ENCODE measurements around the gene ARHGAP10.

ARHGAP10 gene

DNA sequence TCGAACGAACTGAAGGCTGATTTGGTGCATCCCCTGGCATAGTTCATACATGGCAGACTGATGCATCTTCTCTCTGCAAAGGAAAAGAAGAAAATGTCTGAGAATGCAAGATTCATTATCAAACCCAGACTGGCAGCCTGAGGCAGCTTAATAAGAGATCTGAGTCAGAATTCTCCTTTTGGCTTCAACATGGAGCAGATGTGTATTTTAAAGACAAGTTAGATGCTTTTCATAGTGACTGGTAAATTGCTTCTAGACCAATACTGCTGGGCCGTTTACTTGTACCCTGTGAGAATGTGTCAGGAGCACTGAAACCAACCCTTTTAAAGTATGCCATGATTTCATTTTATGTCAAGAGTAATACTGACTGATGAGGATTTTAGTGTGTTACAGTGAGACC is 388.3 kb downstream of the ARHGAP10 start:
- Histone ChIP-seq H3F3A (ENCODE audit: control insufficient read depth, insufficient read depth) (no peaks in the 10 kb centered on the region), H3K4me3 (ENCODE audit: low read length) (no peak overlapping the region), H3K27me3 (ENCODE audit: control insufficient read depth, low read length) (no peaks in the 10 kb centered on the region), H3K9me2 (replicated peaks; ENCODE audit: control insufficient read depth, low read length) (no peaks in the 10 kb centered on the region), H3K27ac (ENCODE audit: low read depth, low read length) (no peak overlapping the region), H3K4me1 (ENCODE audit: control insufficient read depth, low read length) (no peaks in the 10 kb centered on the region), H4K20me1 (ENCODE audit: control insufficient read depth, insufficient read depth, low read depth, low read length) (no peaks in the 10 kb centered on the region), H3K36me3 (ENCODE audit: control insufficient read depth, low read length) (no peaks in the 10 kb centered on the region), H3K9me3 (ENCODE audit: control insufficient read depth, insufficient read depth, low read length) (no peaks in the 10 kb centered on the region), H3K4me2 (ENCODE audit: low read length) (no peak overlapping the region), H3K79me2 (ENCODE audit: control insufficient read depth, low read length) (no peaks in the 10 kb centered on the region)
- TF ChIP-seq, protein P1, sequence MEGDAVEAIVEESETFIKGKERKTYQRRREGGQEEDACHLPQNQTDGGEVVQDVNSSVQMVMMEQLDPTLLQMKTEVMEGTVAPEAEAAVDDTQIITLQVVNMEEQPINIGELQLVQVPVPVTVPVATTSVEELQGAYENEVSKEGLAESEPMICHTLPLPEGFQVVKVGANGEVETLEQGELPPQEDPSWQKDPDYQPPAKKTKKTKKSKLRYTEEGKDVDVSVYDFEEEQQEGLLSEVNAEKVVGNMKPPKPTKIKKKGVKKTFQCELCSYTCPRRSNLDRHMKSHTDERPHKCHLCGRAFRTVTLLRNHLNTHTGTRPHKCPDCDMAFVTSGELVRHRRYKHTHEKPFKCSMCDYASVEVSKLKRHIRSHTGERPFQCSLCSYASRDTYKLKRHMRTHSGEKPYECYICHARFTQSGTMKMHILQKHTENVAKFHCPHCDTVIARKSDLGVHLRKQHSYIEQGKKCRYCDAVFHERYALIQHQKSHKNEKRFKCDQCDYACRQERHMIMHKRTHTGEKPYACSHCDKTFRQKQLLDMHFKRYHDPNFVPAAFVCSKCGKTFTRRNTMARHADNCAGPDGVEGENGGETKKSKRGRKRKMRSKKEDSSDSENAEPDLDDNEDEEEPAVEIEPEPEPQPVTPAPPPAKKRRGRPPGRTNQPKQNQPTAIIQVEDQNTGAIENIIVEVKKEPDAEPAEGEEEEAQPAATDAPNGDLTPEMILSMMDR (IDR thresholded peaks at IDR 0.05; ENCODE audit: low read depth, low read length, poor library complexity, severe bottlenecking), result no peak
- TF ChIP-seq EZH2phosphoT487 (IDR thresholded peaks at IDR 0.05; ENCODE audit: borderline replicate concordance, low read length), result no peak
